Astrocyte (in vitro differentiated cells and primary cell): ENCODE measurements around the gene LBP. TPM values are rescaled to one million over a fixed set of nuclear protein-coding genes. Genes with fewer than 3 reads are reported as not detected.
"Not testable (repeated sequence)": the region's sequence is repeated elsewhere in the genome, so short reads cannot be mapped to it uniquely, and the experiment has no call there.

ENCODE experiments used
- DNase-seq: peaks from one replicate; pipeline ENCODE4 v3.0.0-alpha.2; 2010; ENCODE audit warnings: low read depth
- FAIRE-seq: peaks from 2 replicates; lab custom pipeline; 2011; peaks lifted over from hg19 to GRCh38; lab: Jason Lieb, UNC
- H2AFZ ChIP-seq: 2 replicates; pipeline ENCODE4 v1.6.0; 2012; ENCODE audit warnings: low read depth, low read length, inconsistent platforms
- H3K27ac ChIP-seq: 2 replicates; pipeline ENCODE4 v1.5.1; 2011; ENCODE audit warnings: low read depth, low read length, inconsistent platforms
- H3K27me3 ChIP-seq: 2 replicates; pipeline ENCODE4 v1.6.0; 2011; ENCODE audit warnings: low read length, inconsistent platforms; ENCODE audit not compliant: insufficient read depth
- H3K36me3 ChIP-seq: 2 replicates; pipeline ENCODE4 v1.5.1; 2011; ENCODE audit warnings: low read length, inconsistent platforms; ENCODE audit not compliant: insufficient read depth
- H3K4me1 ChIP-seq: 2 replicates; pipeline ENCODE4 v1.5.1; 2011; ENCODE audit warnings: low read length, inconsistent platforms; ENCODE audit not compliant: insufficient read depth
- H3K4me2 ChIP-seq: 2 replicates; pipeline ENCODE4 v1.6.0; 2012; ENCODE audit warnings: low read length, inconsistent platforms
- H3K4me3 ChIP-seq: 2 replicates; pipeline ENCODE4 v1.5.1; 2011; ENCODE audit warnings: low read depth, mild to moderate bottlenecking, low read length, inconsistent platforms; ENCODE audit not compliant: insufficient read depth
- H3K79me2 ChIP-seq: 2 replicates; pipeline ENCODE4 v1.6.0; 2012; ENCODE audit warnings: mild to moderate bottlenecking, low read length, inconsistent platforms; ENCODE audit not compliant: insufficient read depth
- H3K9ac ChIP-seq: 2 replicates; pipeline ENCODE4 v1.6.0; 2012; ENCODE audit warnings: mild to moderate bottlenecking, low read length, inconsistent platforms
- H3K9me3 ChIP-seq: 2 replicates; pipeline ENCODE4 v1.5.1; 2012; ENCODE audit warnings: low read depth, mild to moderate bottlenecking, low read length, inconsistent platforms; ENCODE audit not compliant: insufficient read depth
- H4K20me1 ChIP-seq: 2 replicates; pipeline ENCODE4 v1.6.0; 2012; ENCODE audit warnings: low read length, inconsistent platforms; ENCODE audit not compliant: insufficient read depth
- H3K27ac Mint-ChIP-seq: one replicate; pipeline ENCODE4 v1.8.0; 2021; ENCODE audit warnings: mild to moderate bottlenecking, mixed read lengths; ENCODE audit not compliant: unreplicated experiment
- H3K27me3 Mint-ChIP-seq: one replicate; pipeline ENCODE4 v1.8.0; 2021; ENCODE audit warnings: low read depth, mixed read lengths; ENCODE audit not compliant: unreplicated experiment
- H3K36me3 Mint-ChIP-seq: one replicate; pipeline ENCODE4 v1.8.0; 2021; ENCODE audit warnings: low read depth, mixed read lengths; ENCODE audit not compliant: unreplicated experiment
- H3K4me1 Mint-ChIP-seq: one replicate; pipeline ENCODE4 v1.8.0; 2021; ENCODE audit warnings: low read depth, mixed read lengths; ENCODE audit not compliant: unreplicated experiment
- H3K4me3 Mint-ChIP-seq: one replicate; pipeline ENCODE4 v1.8.0; 2021; ENCODE audit warnings: mild to moderate bottlenecking, moderate library complexity, mixed read lengths; ENCODE audit not compliant: unreplicated experiment
- H3K9me3 Mint-ChIP-seq: one replicate; pipeline ENCODE4 v1.8.0; 2021; ENCODE audit warnings: mild to moderate bottlenecking, mixed read lengths; ENCODE audit not compliant: unreplicated experiment
- EZH2 ChIP-seq: IDR thresholded peaks from 2 replicates; pipeline ENCODE4 v1.6.1; 2012; ENCODE audit warnings: mild to moderate bottlenecking, low read length, inconsistent platforms; ENCODE audit not compliant: insufficient read depth
- total RNA-seq: library from RNA; stranded (reverse); gene quantifications from 2 replicates; pipeline ENCODE4 v1.2.1, GENCODE V29; 2021
- TF ChIP-seq, protein P1 (sequence below): IDR thresholded peaks from 2 replicates; pipeline ENCODE4 v1.5.1; 2011; ENCODE audit warnings: low read depth, mild to moderate bottlenecking, inconsistent platforms, low read length, moderate library complexity; ENCODE audit not compliant: insufficient read depth

Gene LBP
- total RNA-seq, 1 donor from 2014 or later = not detected

DNA sequence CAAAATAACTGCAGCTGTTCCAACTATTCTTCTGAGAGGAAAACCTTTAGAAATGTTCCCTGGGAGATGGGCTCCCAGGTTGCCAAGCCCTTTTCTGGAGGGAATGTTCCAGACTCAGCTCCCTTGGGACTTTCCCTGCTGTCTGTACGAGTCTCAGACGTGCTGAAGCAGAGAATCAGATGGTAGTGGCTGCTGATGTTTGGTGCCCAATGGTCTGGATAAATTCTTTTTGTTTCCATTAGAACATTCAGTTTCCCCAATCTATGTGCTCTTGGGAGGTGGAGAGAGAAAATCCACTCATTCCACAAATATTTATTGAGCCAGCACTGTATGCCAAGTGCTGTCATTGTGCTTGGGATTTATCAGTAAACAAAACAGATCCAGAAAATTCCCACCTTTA, 48.9 kb downstream of the LBP start:
- Histone ChIP-seq H3K27ac (no peak overlapping the region), H2AFZ (no peak overlapping the region), H3K4me3 (no peak overlapping the region), H3K9me3 (no peaks in the 10 kb centered on the region), H4K20me1 (no peaks in the 10 kb centered on the region), H3K4me2 (no peak overlapping the region), H3K4me1 (no peaks in the 10 kb centered on the region), H3K27me3 (no peaks in the 10 kb centered on the region), H3K79me2 (no peaks in the 10 kb centered on the region), H3K36me3 (no peaks in the 10 kb centered on the region), H3K9ac (no peak overlapping the region)
- Mint-ChIP-seq H3K36me3 (no peaks in the 10 kb centered on the region), H3K27me3 (peaks cover 3% of the 10 kb centered on the region), H3K4me3 (no peak overlapping the region), H3K4me1 (no peaks in the 10 kb centered on the region), H3K9me3 (no peaks in the 10 kb centered on the region), H3K27ac (no peak overlapping the region)
- no peak for TF ChIP-seq EZH2
- TF ChIP-seq, protein P1, sequence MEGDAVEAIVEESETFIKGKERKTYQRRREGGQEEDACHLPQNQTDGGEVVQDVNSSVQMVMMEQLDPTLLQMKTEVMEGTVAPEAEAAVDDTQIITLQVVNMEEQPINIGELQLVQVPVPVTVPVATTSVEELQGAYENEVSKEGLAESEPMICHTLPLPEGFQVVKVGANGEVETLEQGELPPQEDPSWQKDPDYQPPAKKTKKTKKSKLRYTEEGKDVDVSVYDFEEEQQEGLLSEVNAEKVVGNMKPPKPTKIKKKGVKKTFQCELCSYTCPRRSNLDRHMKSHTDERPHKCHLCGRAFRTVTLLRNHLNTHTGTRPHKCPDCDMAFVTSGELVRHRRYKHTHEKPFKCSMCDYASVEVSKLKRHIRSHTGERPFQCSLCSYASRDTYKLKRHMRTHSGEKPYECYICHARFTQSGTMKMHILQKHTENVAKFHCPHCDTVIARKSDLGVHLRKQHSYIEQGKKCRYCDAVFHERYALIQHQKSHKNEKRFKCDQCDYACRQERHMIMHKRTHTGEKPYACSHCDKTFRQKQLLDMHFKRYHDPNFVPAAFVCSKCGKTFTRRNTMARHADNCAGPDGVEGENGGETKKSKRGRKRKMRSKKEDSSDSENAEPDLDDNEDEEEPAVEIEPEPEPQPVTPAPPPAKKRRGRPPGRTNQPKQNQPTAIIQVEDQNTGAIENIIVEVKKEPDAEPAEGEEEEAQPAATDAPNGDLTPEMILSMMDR = no peak
- FAIRE-seq (no peak), DNase-seq (peak; percentile 28)

DNA sequence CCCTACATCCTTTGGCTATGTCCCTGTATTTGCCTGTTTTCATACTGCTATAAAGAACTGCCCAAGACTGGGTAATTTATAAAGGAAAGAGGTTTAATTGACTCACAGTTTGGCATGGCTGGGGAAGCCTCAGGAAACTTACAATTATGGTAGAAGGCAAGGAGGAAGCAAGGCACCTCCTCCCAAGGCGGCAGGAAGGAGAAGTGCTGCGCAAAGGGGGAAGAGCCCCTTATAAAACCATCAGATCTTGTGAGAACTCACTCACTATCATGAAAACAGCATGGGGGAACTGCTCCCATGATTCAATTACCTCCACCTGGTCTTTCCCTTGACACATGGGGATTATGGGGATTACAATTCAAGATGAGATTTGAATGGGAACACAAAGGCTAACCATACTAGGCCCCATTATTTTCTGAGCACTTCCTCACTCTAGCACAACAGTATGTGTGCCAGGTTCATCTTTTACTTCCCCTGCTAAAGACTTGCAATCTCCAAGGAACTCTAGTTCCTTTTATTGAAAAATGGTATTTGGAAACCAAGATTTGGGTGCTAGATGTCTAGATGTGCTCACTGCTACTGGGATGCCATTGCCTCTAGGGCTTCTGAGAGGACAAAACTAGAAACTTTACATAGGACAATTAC, 49.6 kb downstream of the LBP start:
- not testable (repeated sequence) for H3K36me3 Mint-ChIP-seq, FAIRE-seq, H3K36me3 ChIP-seq, H3K4me1 ChIP-seq, H3K27me3 ChIP-seq, H3K27ac ChIP-seq, H3K9me3 Mint-ChIP-seq, H3K4me3 Mint-ChIP-seq, H3K27me3 Mint-ChIP-seq, H3K9me3 ChIP-seq, H3K9ac ChIP-seq, H3K27ac Mint-ChIP-seq, DNase-seq, H3K4me3 ChIP-seq, H3K4me1 Mint-ChIP-seq, H3K4me2 ChIP-seq, H4K20me1 ChIP-seq, H3K79me2 ChIP-seq, H2AFZ ChIP-seq

DNA sequence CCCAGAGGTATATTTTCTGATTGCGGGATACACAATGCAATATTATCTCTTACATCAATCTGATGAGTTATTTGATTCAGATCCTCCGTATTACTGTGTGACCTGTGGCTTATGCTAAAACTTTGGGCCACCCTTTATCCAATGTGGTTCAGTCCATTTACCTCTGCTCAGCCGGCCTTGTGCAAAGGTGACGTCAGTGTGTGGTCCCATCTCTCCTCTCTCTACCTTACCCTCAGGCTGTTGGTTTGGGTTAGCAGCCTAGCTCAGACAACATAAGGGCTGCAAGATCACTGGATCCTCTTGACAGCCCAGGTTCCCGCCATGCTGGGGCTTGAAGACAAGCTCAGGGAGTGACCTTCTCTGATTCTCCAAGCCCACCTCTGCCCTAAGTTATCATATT, 55.8 kb downstream of the LBP start:
- no peaks in the 10 kb centered on the region for H3K9me3 ChIP-seq
- no peak for TF ChIP-seq EZH2
- TF ChIP-seq, protein P1 = no peak

More for the DNA sequence above, 55.8 kb downstream of the LBP start:
- DNase-seq (no peak), FAIRE-seq (no peak)
- Histone ChIP-seq H4K20me1 (no peaks in the 10 kb centered on the region), H3K27ac (no peak overlapping the region), H2AFZ (no peak overlapping the region), H3K36me3 (no peaks in the 10 kb centered on the region), H3K4me3 (no peak overlapping the region), H3K79me2 (no peaks in the 10 kb centered on the region), H3K27me3 (no peaks in the 10 kb centered on the region), H3K4me1 (no peaks in the 10 kb centered on the region), H3K9ac (no peak overlapping the region), H3K4me2 (no peak overlapping the region)
- Mint-ChIP-seq H3K4me1 (no peaks in the 10 kb centered on the region), H3K4me3 (no peak overlapping the region), H3K9me3 (no peaks in the 10 kb centered on the region), H3K36me3 (peaks cover 2% of the 10 kb centered on the region), H3K27ac (no peak overlapping the region), H3K27me3 (no peaks in the 10 kb centered on the region)
